GM13976 (cell line): ENCODE measurements around the gene HMGN2.
A peak's percentile ranks its signal among the peaks of the same experiment; 100 is the strongest.

Experiments used
- DNase-seq: peaks from one replicate; pipeline ENCODE4 v3.0.0; 2012; ENCODE audit warnings: low spot score
- in situ Hi-C: fragments of 300-500 bp; cut with MboI; formaldehyde crosslinking; loops from one replicate; pipeline ENCODE4 v1.12.0; 2022; ENCODE audit warnings: low sequenced_read_pairs, mixed read lengths, inconsistent platforms; ENCODE audit not compliant: unreplicated experiment
- TF ChIP-seq, protein P1 (sequence below): IDR thresholded peaks from 2 replicates; pipeline ENCODE4 v1.5.1; 2012; ENCODE audit warnings: borderline replicate concordance, mild to moderate bottlenecking; ENCODE audit not compliant: insufficient read depth; ENCODE audit errors: extremely low read depth, missing control alignments, control extremely low read depth

HMGN2 gene

GRCh38 chr1:26469558-26469957, 2.7 kb upstream of the HMGN2 start:
- DNase-seq: no peak
- TF ChIP-seq, protein P1, sequence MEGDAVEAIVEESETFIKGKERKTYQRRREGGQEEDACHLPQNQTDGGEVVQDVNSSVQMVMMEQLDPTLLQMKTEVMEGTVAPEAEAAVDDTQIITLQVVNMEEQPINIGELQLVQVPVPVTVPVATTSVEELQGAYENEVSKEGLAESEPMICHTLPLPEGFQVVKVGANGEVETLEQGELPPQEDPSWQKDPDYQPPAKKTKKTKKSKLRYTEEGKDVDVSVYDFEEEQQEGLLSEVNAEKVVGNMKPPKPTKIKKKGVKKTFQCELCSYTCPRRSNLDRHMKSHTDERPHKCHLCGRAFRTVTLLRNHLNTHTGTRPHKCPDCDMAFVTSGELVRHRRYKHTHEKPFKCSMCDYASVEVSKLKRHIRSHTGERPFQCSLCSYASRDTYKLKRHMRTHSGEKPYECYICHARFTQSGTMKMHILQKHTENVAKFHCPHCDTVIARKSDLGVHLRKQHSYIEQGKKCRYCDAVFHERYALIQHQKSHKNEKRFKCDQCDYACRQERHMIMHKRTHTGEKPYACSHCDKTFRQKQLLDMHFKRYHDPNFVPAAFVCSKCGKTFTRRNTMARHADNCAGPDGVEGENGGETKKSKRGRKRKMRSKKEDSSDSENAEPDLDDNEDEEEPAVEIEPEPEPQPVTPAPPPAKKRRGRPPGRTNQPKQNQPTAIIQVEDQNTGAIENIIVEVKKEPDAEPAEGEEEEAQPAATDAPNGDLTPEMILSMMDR: no peak
- in situ Hi-C loops: no loop called here

DNA sequence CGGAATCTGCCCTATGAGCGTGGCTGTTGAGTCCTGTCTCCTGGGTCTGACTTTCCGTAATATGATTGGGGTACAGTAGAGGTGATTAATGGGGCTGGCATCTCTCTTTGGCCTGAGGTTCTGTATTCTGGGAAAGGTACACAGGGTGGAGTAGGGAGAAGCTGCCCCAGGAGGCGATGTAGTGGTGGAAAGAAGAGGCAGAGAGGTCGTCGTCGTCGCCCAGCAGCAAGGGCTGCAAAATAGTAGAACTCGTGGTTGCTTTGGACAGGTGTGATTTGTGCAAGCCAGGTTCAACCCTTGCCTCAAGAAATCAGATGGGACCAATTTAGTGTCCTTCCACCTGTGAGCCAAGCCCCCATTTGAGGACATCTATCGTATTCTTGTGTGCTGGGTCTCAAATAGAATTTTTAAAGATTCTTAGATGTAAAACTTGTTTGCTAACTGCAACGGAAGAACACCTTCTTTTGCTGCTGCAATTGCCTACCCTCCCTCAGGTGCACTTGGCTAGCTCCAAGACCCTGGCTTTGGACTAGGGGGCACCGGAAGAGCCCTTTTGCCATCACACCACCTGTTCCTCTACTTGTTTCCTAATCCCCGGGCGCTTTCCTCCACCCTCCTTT, 1.3 kb upstream of the HMGN2 start:
- TF ChIP-seq, protein P1: no peak
- in situ Hi-C loops: no loop called here
- DNase-seq: no peak

GRCh38 chr1:26471498-26472319, 531 bp upstream of the HMGN2 start:
- TF ChIP-seq, protein P1: no peak
- peak; percentile 64 for DNase-seq
- in situ Hi-C loops: no loop called here

DNA sequence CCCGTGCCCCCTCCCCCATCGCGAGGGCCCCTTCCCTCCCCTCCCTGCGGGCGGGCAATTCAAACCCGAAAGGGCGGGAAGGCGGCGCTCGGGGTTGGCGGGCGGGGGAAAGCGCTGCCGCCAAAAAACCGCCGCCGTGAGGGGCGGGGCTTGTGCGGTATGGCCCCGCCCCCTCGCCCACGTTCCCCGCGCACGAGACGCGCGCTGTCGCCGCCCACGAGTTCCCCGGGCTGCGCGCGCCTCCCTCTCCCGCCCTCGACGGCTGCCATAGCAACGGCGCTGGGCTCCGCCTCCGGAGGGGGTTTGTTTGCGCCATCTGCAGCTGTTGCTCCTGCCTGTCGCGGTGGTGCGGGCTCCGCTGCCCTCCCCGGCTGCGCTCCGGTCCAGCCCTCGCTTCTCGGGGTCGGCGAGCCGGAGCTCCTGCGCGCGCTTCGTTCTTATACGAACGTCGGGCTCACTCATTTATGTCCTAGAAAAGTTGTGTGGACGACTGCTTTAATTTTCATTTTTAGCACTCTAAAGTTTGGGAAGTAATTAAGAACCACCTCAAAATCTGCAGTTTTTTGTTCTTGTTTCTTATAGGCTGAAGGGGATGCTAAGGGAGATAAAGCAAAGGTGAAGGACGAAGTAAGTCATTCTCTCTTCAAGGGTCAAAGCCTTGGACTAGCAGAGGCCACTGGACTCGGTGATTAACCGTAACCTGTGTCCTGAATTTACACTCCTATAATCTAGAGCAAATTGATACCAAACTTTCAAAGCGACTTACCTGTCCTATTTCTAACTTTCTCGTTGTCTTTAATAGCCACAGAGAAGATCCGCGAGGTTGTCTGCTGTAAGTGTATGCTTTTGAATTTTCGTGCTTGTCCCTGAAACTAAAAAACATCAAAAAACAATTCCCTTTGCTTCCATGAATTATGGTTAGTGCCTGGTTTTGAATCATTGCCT, 933 bp downstream of the HMGN2 start:
- in situ Hi-C loops: no loop called here
- TF ChIP-seq, protein P1: no peak
- peak; percentile 99 for DNase-seq

DNA sequence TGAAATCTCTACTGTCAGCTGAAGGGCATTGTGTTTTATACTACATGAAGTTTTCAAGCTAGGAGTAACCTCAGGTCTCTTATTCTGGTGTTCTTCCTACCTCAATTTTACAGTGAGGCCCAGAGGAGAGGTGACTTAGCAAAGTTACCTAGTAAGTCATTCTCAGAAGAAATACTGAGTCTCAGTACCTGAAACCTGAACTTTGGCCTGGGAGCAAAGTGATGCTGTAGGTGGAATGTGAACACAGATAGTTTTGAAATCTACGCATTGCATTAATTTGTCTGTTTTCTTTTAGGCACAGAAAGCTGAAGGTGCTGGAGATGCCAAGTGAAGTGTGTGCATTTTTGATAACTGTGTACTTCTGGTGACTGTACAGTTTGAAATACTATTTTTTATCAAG, 2.6 kb downstream of the HMGN2 start:
- in situ Hi-C loops: no loop called here
- TF ChIP-seq, protein P1: no peak
- no peak for DNase-seq

DNA sequence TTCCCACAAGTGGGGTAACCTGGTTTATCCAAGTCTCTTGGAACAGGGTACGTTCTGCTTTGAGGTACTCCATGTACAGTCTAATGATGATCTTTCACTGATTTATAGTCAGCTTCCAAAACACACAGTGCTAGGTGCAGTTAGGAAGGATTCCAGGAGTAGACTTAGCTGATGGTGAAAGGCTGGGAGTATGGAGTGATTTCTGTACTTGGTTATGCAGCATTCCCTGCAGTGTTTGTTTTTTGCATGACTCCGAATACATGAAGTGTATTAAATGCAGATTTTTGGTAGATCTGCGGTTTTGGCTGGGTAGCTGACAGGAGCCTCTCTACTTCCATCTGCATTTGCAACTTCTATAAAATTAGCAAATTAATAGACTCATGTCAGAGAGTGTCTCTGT, 3.7 kb downstream of the HMGN2 start:
- TF ChIP-seq, protein P1: no peak
- in situ Hi-C loops: no loop called here
- no peak for DNase-seq
